ENCODE results near the gene MYH6.

DNA sequence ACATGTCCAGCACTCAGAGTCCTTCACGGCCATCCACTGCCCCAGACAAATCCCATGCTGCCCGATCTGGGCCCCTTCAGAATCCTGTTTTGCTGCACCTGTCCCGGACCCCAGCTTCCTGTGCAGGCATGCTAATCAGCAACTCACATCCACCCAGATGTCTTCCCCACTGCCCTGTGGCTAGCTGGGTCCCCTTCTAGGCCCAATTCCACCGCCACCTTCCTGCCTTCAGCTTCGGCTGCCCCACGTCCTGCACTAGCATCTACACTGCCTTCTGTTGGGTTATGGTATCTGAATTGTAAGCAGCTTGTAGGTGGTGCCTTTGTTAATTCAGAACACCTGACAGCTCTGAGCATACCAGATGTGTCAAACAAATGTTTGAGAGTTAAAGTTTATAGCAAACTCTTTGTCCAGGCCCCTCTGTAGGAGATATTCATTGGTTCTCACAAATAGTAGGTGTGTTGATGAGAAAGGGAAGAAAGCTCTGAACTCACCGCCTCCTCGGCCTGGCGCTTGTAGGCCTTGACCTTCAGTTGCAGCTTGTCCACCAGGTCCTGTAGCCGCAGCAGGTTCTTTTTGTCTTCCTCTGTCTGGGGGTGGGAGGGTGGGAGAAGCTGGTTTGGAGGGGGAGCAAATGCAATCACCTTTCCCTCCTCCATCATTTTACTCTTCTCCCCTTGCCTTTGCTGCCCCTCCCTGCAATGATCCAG is 25.2 kb downstream of the MYH6 start:
- no peak for TF ChIP-seq EZH2 (IDR thresholded peaks at IDR 0.05)
- no peak for TF ChIP-seq POLR2AphosphoS5 (IDR thresholded peaks at IDR 0.05; ENCODE audit: borderline replicate concordance, low read depth, low read length)
